Osteoblast (primary cell): Measurements from ENCODE around the gene RANGRF. TPM values are rescaled to one million over a fixed set of nuclear protein-coding genes. Genes with fewer than 3 reads are reported as not detected.

Source experiments
- DNase-seq: peaks from one replicate; pipeline ENCODE4 v3.0.0; 2011; ENCODE audit warnings: low spot score, mixed read lengths; ENCODE audit not compliant: insufficient read length; ENCODE audit errors: missing footprints
- H2AFZ ChIP-seq: 2 replicates; pipeline ENCODE4 v1.6.0; 2011; ENCODE audit warnings: mild to moderate bottlenecking, low read length
- H3K27ac ChIP-seq: 2 replicates; pipeline ENCODE4 v1.5.1; 2011; ENCODE audit warnings: mild to moderate bottlenecking, low read depth, low read length, moderate library complexity
- H3K27me3 ChIP-seq: 2 replicates; pipeline ENCODE4 v1.6.0; 2012; ENCODE audit warnings: mild to moderate bottlenecking, control low read depth, inconsistent platforms, low read length, moderate library complexity; ENCODE audit not compliant: insufficient read depth
- H3K36me3 ChIP-seq: 2 replicates; pipeline ENCODE4 v1.5.1; 2011; ENCODE audit warnings: mild to moderate bottlenecking, low read length, control low read depth, moderate library complexity; ENCODE audit not compliant: insufficient read depth
- H3K4me1 ChIP-seq: 2 replicates; pipeline ENCODE4 v1.5.1; 2011; ENCODE audit warnings: mild to moderate bottlenecking, low read length, control low read depth, moderate library complexity; ENCODE audit not compliant: insufficient read depth
- H3K4me2 ChIP-seq: 2 replicates; pipeline ENCODE4 v1.6.0; 2011; ENCODE audit warnings: mild to moderate bottlenecking, low read length; ENCODE audit not compliant: insufficient read depth
- H3K4me3 ChIP-seq: fragments of 200-600 bp; sonication (generic); 3 replicates; pipeline ENCODE4 v1.5.1; 2012; ENCODE audit warnings: mild to moderate bottlenecking, low read length, inconsistent platforms; ENCODE audit not compliant: insufficient read depth
- H3K79me2 ChIP-seq: 2 replicates; pipeline ENCODE4 v1.6.0; 2012; ENCODE audit warnings: mild to moderate bottlenecking, low read length, control low read depth, inconsistent platforms; ENCODE audit not compliant: insufficient read depth
- H3K9me3 ChIP-seq: 2 replicates; pipeline ENCODE4 v1.5.1; 2011; ENCODE audit warnings: low read depth, low read length, control low read depth
- H4K20me1 ChIP-seq: 2 replicates; pipeline ENCODE4 v1.6.0; 2012; ENCODE audit warnings: mild to moderate bottlenecking, low read length, control low read depth; ENCODE audit not compliant: insufficient read depth
- total RNA-seq: library from RNA; depleted of rRNA; stranded (reverse); fragments of >200 nt; gene quantifications from 2 replicates; pipeline ENCODE4 v1.2.3, GENCODE V29; 2012
- TF ChIP-seq, protein P1 (sequence below): IDR thresholded peaks from 2 replicates; pipeline ENCODE4 v1.5.1; 2011; ENCODE audit warnings: mild to moderate bottlenecking, low read depth, low read length, moderate library complexity; ENCODE audit errors: extremely low read depth

RANGRF gene
- total RNA-seq, 1 donor: 8.3 TPM

DNA sequence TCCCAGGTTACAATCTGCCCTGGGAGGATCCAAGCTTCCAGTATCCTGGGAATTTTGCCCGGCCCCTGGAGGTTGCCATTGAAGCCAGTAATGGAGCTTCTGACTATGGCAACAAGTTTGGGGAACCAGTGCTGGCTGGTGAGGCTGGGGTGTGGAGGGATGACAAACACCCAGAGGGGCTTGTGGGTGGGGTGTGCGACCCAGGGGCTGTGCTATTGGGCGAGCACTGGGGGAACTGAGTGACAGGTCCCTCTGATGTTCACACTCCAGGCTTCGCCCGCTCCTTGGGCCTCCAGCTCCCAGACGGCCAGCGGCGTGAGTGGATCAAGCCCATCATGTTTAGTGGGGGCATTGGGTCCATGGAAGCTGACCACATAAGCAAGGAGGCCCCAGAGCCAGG, 30.7 kb upstream of the RANGRF start:
- H3K27ac ChIP-seq: no peak overlapping the region
- H4K20me1 ChIP-seq: no peaks in the 10 kb centered on the region
- peaks cover 4% of the 10 kb centered on the region for H3K79me2 ChIP-seq
- H2AFZ ChIP-seq: no peak overlapping the region
- TF ChIP-seq, protein P1, sequence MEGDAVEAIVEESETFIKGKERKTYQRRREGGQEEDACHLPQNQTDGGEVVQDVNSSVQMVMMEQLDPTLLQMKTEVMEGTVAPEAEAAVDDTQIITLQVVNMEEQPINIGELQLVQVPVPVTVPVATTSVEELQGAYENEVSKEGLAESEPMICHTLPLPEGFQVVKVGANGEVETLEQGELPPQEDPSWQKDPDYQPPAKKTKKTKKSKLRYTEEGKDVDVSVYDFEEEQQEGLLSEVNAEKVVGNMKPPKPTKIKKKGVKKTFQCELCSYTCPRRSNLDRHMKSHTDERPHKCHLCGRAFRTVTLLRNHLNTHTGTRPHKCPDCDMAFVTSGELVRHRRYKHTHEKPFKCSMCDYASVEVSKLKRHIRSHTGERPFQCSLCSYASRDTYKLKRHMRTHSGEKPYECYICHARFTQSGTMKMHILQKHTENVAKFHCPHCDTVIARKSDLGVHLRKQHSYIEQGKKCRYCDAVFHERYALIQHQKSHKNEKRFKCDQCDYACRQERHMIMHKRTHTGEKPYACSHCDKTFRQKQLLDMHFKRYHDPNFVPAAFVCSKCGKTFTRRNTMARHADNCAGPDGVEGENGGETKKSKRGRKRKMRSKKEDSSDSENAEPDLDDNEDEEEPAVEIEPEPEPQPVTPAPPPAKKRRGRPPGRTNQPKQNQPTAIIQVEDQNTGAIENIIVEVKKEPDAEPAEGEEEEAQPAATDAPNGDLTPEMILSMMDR: no peak
- no peaks in the 10 kb centered on the region for H3K9me3 ChIP-seq
- DNase-seq: no peak
- peaks cover 36% of the 10 kb centered on the region for H3K36me3 ChIP-seq
- no peaks in the 10 kb centered on the region for H3K4me1 ChIP-seq
- H3K4me2 ChIP-seq: no peak overlapping the region
- no peak overlapping the region for H3K4me3 ChIP-seq
- H3K27me3 ChIP-seq: no peaks in the 10 kb centered on the region

DNA sequence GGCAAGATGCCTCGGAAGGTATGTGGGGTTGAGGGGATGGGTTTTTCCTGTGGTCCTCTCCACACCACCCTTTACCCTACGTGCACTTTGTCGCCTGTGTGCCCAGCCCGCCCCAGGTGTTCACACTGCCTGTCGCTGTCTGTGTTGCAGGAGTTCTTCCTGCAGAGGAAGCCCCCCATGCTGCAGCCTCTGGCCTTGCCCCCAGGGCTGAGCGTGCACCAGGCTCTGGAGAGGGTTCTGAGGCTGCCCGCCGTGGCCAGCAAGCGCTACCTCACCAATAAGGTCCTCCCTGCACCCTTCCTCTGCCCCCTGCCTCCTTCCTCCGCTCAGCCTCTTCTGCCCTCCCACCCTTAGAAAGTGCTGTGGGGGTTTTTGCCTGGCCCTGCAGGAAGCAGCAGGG, 24.1 kb upstream of the RANGRF start:
- H2AFZ ChIP-seq: no peak overlapping the region
- no peaks in the 10 kb centered on the region for H3K9me3 ChIP-seq
- H4K20me1 ChIP-seq: no peaks in the 10 kb centered on the region
- no peaks in the 10 kb centered on the region for H3K4me1 ChIP-seq
- H3K4me3 ChIP-seq: no peak overlapping the region
- no peak overlapping the region for H3K4me2 ChIP-seq
- H3K79me2 ChIP-seq: no peaks in the 10 kb centered on the region
- TF ChIP-seq, protein P1: no peak
- DNase-seq: peak; percentile 9
- H3K27ac ChIP-seq: no peak overlapping the region
- H3K27me3 ChIP-seq: no peaks in the 10 kb centered on the region
- H3K36me3 ChIP-seq: peaks cover 43% of the 10 kb centered on the region

DNA sequence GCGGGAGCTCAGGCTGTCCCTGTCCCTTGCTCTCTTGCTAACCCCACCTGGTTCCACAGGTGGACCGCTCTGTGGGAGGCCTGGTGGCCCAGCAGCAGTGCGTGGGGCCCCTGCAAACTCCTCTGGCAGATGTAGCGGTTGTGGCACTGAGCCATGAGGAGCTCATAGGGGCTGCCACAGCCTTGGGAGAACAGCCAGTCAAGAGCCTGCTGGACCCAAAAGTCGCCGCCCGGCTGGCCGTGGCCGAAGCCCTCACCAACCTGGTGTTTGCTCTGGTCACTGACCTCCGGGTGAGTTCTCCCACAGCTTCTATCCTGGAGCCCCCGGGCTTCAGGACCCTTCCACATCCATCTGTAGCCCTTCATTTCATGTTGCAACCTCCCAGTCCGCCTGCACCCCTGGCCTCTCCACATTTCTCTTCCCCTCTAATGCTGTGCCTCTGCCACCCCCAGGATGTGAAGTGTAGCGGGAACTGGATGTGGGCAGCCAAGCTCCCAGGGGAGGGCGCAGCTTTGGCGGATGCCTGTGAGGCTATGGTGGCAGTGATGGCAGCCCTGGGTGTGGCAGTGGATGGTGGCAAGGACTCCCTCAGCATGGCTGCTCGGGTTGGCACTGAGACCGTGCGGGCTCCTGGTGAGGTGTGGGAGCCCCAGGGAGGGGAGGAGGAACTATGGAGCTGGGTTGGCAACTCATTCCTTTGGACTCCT, 23.5 kb upstream of the RANGRF start:
- no peaks in the 10 kb centered on the region for H3K9me3 ChIP-seq
- no peak overlapping the region for H3K4me2 ChIP-seq
- H3K4me3 ChIP-seq: no peak overlapping the region
- H3K4me1 ChIP-seq: no peaks in the 10 kb centered on the region
- H3K27ac ChIP-seq: no peak overlapping the region
- no peaks in the 10 kb centered on the region for H3K79me2 ChIP-seq
- H2AFZ ChIP-seq: no peak overlapping the region
- peaks cover 45% of the 10 kb centered on the region for H3K36me3 ChIP-seq
- TF ChIP-seq, protein P1: no peak
- DNase-seq: no peak
- H3K27me3 ChIP-seq: no peaks in the 10 kb centered on the region
- H4K20me1 ChIP-seq: no peaks in the 10 kb centered on the region

DNA sequence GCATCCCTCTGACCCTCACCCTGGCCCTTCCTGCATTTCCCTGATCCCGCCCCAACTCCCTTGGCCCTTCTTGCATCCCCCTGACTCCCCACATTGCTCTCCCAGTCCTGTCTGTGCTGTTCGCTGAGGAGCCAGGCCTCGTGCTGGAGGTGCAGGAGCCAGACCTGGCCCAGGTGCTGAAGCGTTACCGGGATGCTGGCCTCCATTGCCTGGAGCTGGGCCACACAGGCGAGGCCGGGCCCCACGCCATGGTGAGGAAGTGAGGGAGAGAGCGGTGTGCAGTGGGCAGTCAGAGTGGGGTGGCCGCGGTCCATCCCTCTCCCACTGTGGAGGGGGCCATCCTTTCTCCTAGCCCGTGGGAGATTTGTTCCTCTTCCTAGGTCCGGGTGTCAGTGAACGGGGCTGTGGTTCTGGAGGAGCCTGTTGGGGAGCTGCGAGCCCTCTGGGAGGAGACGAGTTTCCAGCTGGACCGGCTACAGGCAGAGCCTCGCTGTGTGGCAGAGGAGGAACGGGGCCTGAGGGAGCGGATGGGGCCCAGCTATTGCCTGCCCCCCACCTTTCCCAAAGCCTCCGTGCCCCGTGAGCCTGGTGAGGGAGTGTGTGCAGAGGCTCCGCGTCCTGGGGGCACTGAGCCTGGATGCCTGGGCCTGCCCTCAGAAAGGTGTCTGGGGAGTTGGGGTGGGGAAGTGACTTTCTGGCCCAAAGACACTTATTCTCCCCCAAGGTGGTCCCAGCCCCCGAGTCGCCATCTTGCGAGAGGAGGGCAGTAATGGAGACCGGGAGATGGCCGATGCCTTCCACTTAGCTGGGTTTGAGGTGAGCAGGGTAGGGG, 21.6 kb upstream of the RANGRF start:
- TF ChIP-seq, protein P1: no peak
- Histone ChIP-seq H3K4me1 (no peaks in the 10 kb centered on the region), H3K4me3 (no peak overlapping the region), H2AFZ (no peak overlapping the region), H4K20me1 (no peaks in the 10 kb centered on the region), H3K36me3 (peaks cover 43% of the 10 kb centered on the region), H3K27me3 (no peaks in the 10 kb centered on the region), H3K9me3 (no peaks in the 10 kb centered on the region), H3K4me2 (no peak overlapping the region), H3K27ac (no peak overlapping the region), H3K79me2 (no peaks in the 10 kb centered on the region)
- peak; percentile 82 for DNase-seq
